ENCODE data around the gene IFNA7.

The IFNA7 gene

DNA sequence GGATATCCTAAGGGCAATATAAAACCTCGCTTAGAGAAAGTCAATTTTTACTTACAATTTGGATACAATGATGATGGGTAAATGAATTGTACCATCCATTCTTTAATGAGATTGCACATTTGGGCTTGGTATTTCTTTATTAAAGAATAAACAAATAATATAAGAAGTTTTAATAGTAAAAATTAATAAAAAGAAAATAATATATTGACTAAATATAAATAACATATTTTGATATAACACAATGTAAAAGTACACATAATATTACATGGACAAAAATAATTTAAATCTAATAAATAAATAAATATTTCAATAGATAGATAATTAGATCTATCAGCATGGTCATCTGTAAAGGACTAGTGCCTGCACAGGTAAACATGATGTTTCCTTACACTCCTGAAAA lies 36.5 kb downstream of the IFNA7 start:
- DNase-seq (ENCODE audit: low read depth) = no peak
- TF ChIP-seq, protein P1, sequence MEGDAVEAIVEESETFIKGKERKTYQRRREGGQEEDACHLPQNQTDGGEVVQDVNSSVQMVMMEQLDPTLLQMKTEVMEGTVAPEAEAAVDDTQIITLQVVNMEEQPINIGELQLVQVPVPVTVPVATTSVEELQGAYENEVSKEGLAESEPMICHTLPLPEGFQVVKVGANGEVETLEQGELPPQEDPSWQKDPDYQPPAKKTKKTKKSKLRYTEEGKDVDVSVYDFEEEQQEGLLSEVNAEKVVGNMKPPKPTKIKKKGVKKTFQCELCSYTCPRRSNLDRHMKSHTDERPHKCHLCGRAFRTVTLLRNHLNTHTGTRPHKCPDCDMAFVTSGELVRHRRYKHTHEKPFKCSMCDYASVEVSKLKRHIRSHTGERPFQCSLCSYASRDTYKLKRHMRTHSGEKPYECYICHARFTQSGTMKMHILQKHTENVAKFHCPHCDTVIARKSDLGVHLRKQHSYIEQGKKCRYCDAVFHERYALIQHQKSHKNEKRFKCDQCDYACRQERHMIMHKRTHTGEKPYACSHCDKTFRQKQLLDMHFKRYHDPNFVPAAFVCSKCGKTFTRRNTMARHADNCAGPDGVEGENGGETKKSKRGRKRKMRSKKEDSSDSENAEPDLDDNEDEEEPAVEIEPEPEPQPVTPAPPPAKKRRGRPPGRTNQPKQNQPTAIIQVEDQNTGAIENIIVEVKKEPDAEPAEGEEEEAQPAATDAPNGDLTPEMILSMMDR (IDR thresholded peaks at IDR 0.05; ENCODE audit: insufficient read depth, low read depth, low read length, missing control alignments) = no peak
- H3K4me3 ChIP-seq (ENCODE audit: low read length) = no peak overlapping the region

DNA sequence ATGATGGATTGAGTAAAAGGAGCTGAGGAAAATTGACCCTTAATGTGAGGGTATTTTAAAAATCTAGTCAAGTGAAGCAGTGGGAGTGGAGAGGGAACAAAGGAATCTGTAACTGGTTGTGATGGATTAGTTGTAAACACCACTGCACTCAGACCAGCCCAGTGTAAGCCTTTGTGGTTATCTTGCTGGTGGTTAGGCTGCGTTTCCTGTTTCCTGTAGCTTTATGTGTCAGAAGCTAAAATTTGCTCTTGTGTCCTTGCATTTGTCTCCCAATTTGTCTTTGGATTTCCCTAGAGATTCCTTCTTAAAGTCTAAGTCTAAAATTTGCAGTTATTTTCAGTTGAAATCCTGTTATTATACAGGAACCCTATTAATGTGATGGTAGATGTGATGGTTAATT lies 41.8 kb downstream of the IFNA7 start:
- TF ChIP-seq, protein P1 (IDR thresholded peaks at IDR 0.05; ENCODE audit: insufficient read depth, low read depth, low read length, missing control alignments) = no peak
- H3K4me3 ChIP-seq (ENCODE audit: low read length) = no peak overlapping the region
- peak; percentile 13 for DNase-seq (ENCODE audit: low read depth)

DNA sequence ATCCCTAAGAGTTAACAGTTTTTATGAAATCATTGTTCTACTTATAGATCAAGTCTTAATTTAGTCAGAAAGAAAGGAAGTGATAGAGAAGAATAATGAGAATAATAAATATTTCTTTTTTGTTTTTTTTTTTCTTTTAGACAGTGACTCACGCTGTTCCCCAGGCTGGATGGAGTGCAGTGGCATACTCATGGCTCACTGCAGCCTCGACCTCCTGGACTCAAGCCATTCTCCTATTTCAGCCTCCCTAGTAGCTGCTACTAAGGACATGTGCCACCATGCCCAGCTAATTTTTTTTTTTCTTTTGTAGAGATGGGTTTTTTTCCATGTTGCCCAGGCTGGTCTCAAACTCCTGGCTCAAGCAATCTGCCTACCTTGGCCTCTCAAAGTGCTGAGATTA lies 46.5 kb downstream of the IFNA7 start:
- H3K4me3 ChIP-seq (ENCODE audit: low read length) = no peak overlapping the region
- TF ChIP-seq, protein P1 (IDR thresholded peaks at IDR 0.05; ENCODE audit: insufficient read depth, low read depth, low read length, missing control alignments) = no peak
- DNase-seq (ENCODE audit: low read depth) = peak; percentile 31

DNA sequence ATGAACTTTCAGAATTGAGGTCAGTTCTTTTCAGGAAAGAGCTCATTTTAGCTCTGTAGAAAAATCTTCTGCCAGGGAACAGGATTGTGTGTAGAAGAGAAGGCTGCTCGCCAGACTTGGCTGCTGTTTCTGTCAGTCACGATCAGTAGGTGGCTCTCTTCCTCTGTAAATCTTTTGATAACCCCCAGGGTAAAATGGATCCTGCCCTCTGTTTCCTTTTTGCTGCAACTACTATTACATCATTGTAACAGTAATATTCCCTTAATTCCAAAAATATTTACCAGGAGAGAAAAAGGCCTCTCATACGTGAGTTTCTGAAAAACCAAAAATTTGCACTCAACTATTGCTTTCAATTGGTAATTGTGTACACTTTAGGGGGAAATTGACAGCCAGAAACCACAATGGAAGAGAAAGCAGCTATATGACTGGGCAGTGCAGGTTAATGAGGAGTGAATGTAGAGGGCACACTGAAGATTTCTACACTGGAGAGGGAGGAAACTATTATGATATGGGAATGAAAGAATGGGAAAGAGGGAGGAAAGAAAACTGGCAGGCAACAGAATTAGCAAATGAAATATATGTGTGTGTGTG lies 47.9 kb downstream of the IFNA7 start:
- no peak overlapping the region for H3K4me3 ChIP-seq (ENCODE audit: low read length)
- TF ChIP-seq, protein P1 (IDR thresholded peaks at IDR 0.05; ENCODE audit: insufficient read depth, low read depth, low read length, missing control alignments) = peak; percentile 23
- DNase-seq (ENCODE audit: low read depth) = peak; percentile 48

DNA sequence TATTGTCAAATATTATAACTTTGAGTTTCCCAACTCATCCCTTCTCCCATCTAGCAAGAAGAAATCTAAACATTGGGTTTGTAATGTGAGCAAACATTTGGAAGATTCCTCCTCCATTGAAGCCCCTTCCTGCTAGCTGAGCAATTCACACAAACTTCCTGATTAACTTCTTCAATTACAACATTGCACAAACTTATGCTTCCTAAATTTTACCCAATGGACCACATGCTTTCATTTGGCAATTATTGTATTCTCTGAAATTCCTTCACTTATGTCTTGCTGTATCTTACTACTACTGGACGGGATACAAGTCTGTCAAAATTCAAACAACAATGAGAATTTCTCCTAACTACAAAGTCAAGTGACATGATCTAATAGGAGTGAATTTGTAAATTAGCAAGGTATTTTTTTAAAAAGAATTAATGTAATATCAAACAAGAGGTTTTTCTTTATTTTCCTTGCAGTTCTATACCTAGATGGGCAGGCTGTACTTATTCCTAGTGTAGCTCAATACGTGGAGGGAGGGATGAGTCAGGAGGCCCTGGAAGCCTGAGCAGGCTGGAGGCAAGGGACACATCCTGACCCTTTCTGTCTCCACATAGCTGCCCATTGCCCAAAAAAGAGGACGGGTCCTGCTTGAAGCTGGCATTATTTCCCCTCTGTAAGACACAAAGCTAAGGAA lies 48.5 kb downstream of the IFNA7 start:
- TF ChIP-seq, protein P1 (IDR thresholded peaks at IDR 0.05; ENCODE audit: insufficient read depth, low read depth, low read length, missing control alignments) = no peak
- DNase-seq (ENCODE audit: low read depth) = peak; percentile 40
- no peak overlapping the region for H3K4me3 ChIP-seq (ENCODE audit: low read length)
